T-cell (primary cell): ENCODE data around the gene ARHGEF12. TPM values are rescaled to one million over a fixed set of nuclear protein-coding genes. Genes with fewer than 3 reads are reported as not detected.
"Not testable (repeated sequence)": the region's sequence is repeated elsewhere in the genome, so short reads cannot be mapped to it uniquely, and the experiment has no call there.

ENCODE experiments used
- ATAC-seq, 4 experiments: fragments of 200-7000 bp in 3 of 4; fragments of 150-1000 bp in 1 of 4; cut with Tn5 transposase; replicated peaks in 1 of 4; 1 replicate in 3 of 4; 2 replicates in 1 of 4; pipeline ENCODE4 v1.10.0; 2021; ENCODE audit warnings: moderate library complexity in 3 of 4, mild to moderate bottlenecking in 2 of 4, moderate number of reproducible peaks in 1 of 4
- CTCF ChIA-PET, 2 donors: fragments of 300-600 bp; sonication (Branson Sonifier 250); formaldehyde crosslinking; loops; one replicate each; lab custom pipeline; 2022; ENCODE audit warnings: antibody characterized with exemption in 2 of 2; lab: Charles Lee
- POLR2A ChIA-PET, 2 donors: fragments of 300-600 bp; sonication (Branson Sonifier 250); formaldehyde crosslinking; loops; one replicate each; lab custom pipeline; 2022; ENCODE audit warnings: antibody characterized with exemption in 2 of 2; lab: Charles Lee
- DNase-seq, 35 experiments: peaks; one replicate each; pipeline versions ENCODE4 v3.0.0 to v3.0.0-alpha.2; 2013 to 2023
- H3K27ac ChIP-seq: one replicate; pipeline ENCODE4 v1.5.1; 2013; ENCODE audit warnings: low read length
- H3K27me3 ChIP-seq, 2 experiments: replicated peaks in 1 of 2; 1 replicate in 1 of 2; 2 replicates in 1 of 2; pipeline versions ENCODE4 v1.6.1 to v1.7.0; 2013; ENCODE audit warnings: low read length in 1 of 2, mixed read lengths in 1 of 2; ENCODE audit not compliant: control insufficient read depth in 2 of 2, insufficient read depth in 2 of 2; ENCODE audit errors: extremely low read depth in 1 of 2
- H3K36me3 ChIP-seq, 2 donors: 1 replicate in 1 of 2; 2 replicates in 1 of 2; pipeline versions ENCODE4 v1.6.1 to v1.7.0; 2013; ENCODE audit warnings: low read length in 1 of 2; ENCODE audit not compliant: control insufficient read depth in 2 of 2, insufficient read depth in 1 of 2; ENCODE audit errors: extremely low read depth in 1 of 2
- H3K4me1 ChIP-seq, 2 experiments: 1 replicate in 1 of 2; 2 replicates in 1 of 2; pipeline versions ENCODE4 v1.6.1 to v1.7.0; 2013; ENCODE audit warnings: low read length in 2 of 2, mixed read lengths in 1 of 2; ENCODE audit not compliant: insufficient read depth in 2 of 2, control insufficient read depth in 1 of 2; ENCODE audit errors: extremely low read depth in 1 of 2
- H3K4me3 ChIP-seq, 2 donors: 1 replicate in 1 of 2; 2 replicates in 1 of 2; pipeline versions ENCODE4 v1.5.1 to v1.7.0; 2013; ENCODE audit warnings: mild to moderate bottlenecking in 2 of 2, low read length in 1 of 2, moderate library complexity in 1 of 2; ENCODE audit not compliant: control insufficient read depth in 1 of 2; ENCODE audit errors: extremely low read depth in 1 of 2
- H3K9me3 ChIP-seq: 2 replicates; pipeline ENCODE4 v1.7.0; 2013
- H3K27ac Mint-ChIP-seq, 2 donors: one replicate each; pipeline ENCODE4 v1.8.0; 2020 to 2021; ENCODE audit warnings: mild to moderate bottlenecking in 2 of 2, mixed read lengths in 2 of 2
- H3K27me3 Mint-ChIP-seq, 2 donors: one replicate each; pipeline ENCODE4 v1.8.0; 2021 to 2022; ENCODE audit warnings: mixed read lengths in 2 of 2
- H3K36me3 Mint-ChIP-seq: one replicate; pipeline ENCODE4 v1.8.0; 2021; ENCODE audit warnings: mixed read lengths
- H3K4me1 Mint-ChIP-seq, 3 donors: one replicate each; pipeline ENCODE4 v1.8.0; 2020 to 2022; ENCODE audit warnings: mixed read lengths in 3 of 3, mild to moderate bottlenecking in 1 of 3
- H3K4me3 Mint-ChIP-seq, 3 donors: one replicate each; pipeline ENCODE4 v1.8.0; 2020 to 2022; ENCODE audit warnings: mild to moderate bottlenecking in 3 of 3, mixed read lengths in 3 of 3, moderate library complexity in 3 of 3
- H3K9me3 Mint-ChIP-seq, 3 donors: one replicate each; pipeline ENCODE4 v1.8.0; 2020 to 2022; ENCODE audit warnings: mixed read lengths in 3 of 3
- WGBS: methylation state at CpG from one replicate; pipeline ENCODE4 v1.1.5; 2013; ENCODE audit warnings: missing lambda C conversion rate; ENCODE audit not compliant: insufficient coverage; 5-methylcytosine and 5-hydroxymethylcytosine counted together
- total RNA-seq, 35 experiments: library from RNA in 6 of 35; stranded (reverse) in 6 of 35; fragments of 120-200 nt in 1 of 35; gene quantifications; one replicate each; pipeline versions ENCODE4 v1.2.1 to v1.2.4 and lab custom pipeline; 2013 to 2026

ARHGEF12 gene
- total RNA-seq, 5 donors from 2014 or later (not counting 1 experiment from before 2014, with no cell fraction given): 4.8 to 12.8 (median 8.0) TPM

- peaks cover 56 to 69% of the 10 kb centered on the region in 2 donors for H3K27me3 Mint-ChIP-seq
- DNase-seq, H3K9me3 Mint-ChIP-seq, H3K36me3 Mint-ChIP-seq, ATAC-seq, H3K4me3 Mint-ChIP-seq, H3K4me1 ChIP-seq, H3K27ac Mint-ChIP-seq, H3K9me3 ChIP-seq, H3K27ac ChIP-seq, H3K36me3 ChIP-seq, POLR2A ChIA-PET, H3K4me3 ChIP-seq, H3K4me1 Mint-ChIP-seq: not testable (repeated sequence)
- WGBS: no CpG with 5 or more reads among the region's 3 CpGs
- H3K27me3 ChIP-seq: peaks cover 5 to 35% of the 10 kb centered on the region in 2 experiments
- CTCF ChIA-PET: interaction anchor here in 1 of 2 donors (0.7 kb wide), 1 partner anchor 117 kb away, joined by 4 read pairs; no protein-coding TSS in a partner anchor
These were observed 167.3 kb downstream of the ARHGEF12 start for GRCh38 chr11:120503529-120503928.

DNA sequence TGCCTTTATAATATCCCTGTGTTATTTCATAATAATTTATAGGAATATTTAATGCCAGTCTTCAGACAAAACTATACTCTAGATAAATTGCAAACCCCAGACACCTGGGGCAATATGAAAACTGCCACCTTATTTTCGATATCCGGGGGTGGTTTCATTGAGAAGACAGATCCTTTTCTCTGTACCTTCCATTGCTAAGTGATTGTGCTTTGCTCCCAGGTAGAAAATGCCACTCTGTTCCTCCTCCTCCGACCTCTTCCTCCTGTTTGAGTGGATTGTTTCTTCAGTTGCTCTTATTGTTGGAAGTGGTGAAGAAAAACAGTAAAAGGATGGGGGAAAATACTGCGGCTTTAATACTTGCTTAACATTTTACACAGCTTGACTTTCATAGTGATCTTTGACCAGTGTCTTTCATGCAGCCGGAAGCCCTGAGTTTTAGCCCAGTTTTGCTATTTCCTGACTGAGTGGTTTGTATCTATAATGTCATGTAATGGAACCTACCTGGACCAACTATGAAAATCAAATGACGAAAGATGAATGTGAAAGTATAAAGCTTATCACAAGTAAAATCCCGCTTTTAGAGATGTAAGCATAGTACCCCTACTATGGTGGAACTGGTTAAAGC, 169.7 kb downstream of the ARHGEF12 start:
- no peak overlapping the region for H3K4me3 ChIP-seq
- no peaks in the 10 kb centered on the region for H3K36me3 ChIP-seq
- H3K27ac Mint-ChIP-seq: no peak overlapping the region
- H3K27me3 Mint-ChIP-seq: peaks cover 72 to 84% of the 10 kb centered on the region in 2 donors
- DNase-seq: no peak
- POLR2A ChIA-PET: no interaction called here
- H3K9me3 Mint-ChIP-seq: no peaks in the 10 kb centered on the region
- no CpG with 5 or more reads among the region's 7 CpGs for WGBS
- H3K36me3 Mint-ChIP-seq: no peaks in the 10 kb centered on the region
- H3K4me3 Mint-ChIP-seq: no peak overlapping the region
- CTCF ChIA-PET: no interaction called here
- peaks cover 0 to 4% (median 0%) of the 10 kb centered on the region in 3 donors for H3K4me1 Mint-ChIP-seq
- H3K4me1 ChIP-seq: no peaks in the 10 kb centered on the region
- H3K9me3 ChIP-seq: no peaks in the 10 kb centered on the region
- ATAC-seq: no peak
- H3K27ac ChIP-seq: no peak overlapping the region
- peaks cover 8 to 50% of the 10 kb centered on the region in 2 experiments for H3K27me3 ChIP-seq

GRCh38 chr11:120509346-120510053, 173.3 kb downstream of the ARHGEF12 start:
- Mint-ChIP-seq H3K9me3 (no peaks in the 10 kb centered on the region), H3K27me3 (peaks cover 55 to 80% of the 10 kb centered on the region in 2 donors), H3K36me3 (no peaks in the 10 kb centered on the region), H3K27ac (no peak overlapping the region), H3K4me3 (peak overlapping the region in 1 of 3 donors; percentile 57), H3K4me1 (peaks cover 0 to 6% (median 0%) of the 10 kb centered on the region in 3 donors)
- no peaks in the 10 kb centered on the region for H3K36me3 ChIP-seq
- ChIA-PET CTCF (interaction anchor here in 1 of 2 donors (1.1 kb wide), 1 partner anchor 119 kb away, joined by 3 read pairs; no protein-coding TSS in a partner anchor), POLR2A (no interaction called here)
- H3K4me3 ChIP-seq: no peak overlapping the region
- WGBS: 100% methylated on average over 1 of the region's 7 CpGs
- H3K4me1 ChIP-seq: peaks cover 0 to 4% of the 10 kb centered on the region in 2 experiments
- no peak overlapping the region for H3K27ac ChIP-seq
- no peaks in the 10 kb centered on the region for H3K9me3 ChIP-seq
- DNase-seq (no peak), ATAC-seq (no peak)
- H3K27me3 ChIP-seq: peaks cover 5 to 60% of the 10 kb centered on the region in 2 experiments

GRCh38 chr11:120510406-120511115, 174.3 kb downstream of the ARHGEF12 start:
- ChIA-PET POLR2A (no interaction called here), CTCF (interaction anchor here in 1 of 2 donors (1.1 to 1.3 kb wide), 2 partner anchors 174 to 684 kb away, joined by 3 to 4 read pairs; no protein-coding TSS in a partner anchor)
- Histone ChIP-seq H3K4me1 (peaks cover 0 to 4% of the 10 kb centered on the region in 2 experiments), H3K4me3 (no peak overlapping the region), H3K9me3 (no peaks in the 10 kb centered on the region), H3K27ac (no peak overlapping the region), H3K36me3 (no peaks in the 10 kb centered on the region), H3K27me3 (peaks cover 5 to 64% of the 10 kb centered on the region in 2 experiments)
- ATAC-seq (no peak), DNase-seq (no peak)
- WGBS: 75% methylated on average over 17 of the region's 20 CpGs
- Mint-ChIP-seq H3K27ac (peak overlapping the region in 1 of 2 donors; percentile 63), H3K4me3 (peak overlapping the region in 2 of 3 donors; percentile 57 to 59), H3K36me3 (no peaks in the 10 kb centered on the region), H3K27me3 (peaks cover 59 to 79% of the 10 kb centered on the region in 2 donors), H3K9me3 (no peaks in the 10 kb centered on the region), H3K4me1 (peaks cover 0 to 6% (median 0%) of the 10 kb centered on the region in 3 donors)

DNA sequence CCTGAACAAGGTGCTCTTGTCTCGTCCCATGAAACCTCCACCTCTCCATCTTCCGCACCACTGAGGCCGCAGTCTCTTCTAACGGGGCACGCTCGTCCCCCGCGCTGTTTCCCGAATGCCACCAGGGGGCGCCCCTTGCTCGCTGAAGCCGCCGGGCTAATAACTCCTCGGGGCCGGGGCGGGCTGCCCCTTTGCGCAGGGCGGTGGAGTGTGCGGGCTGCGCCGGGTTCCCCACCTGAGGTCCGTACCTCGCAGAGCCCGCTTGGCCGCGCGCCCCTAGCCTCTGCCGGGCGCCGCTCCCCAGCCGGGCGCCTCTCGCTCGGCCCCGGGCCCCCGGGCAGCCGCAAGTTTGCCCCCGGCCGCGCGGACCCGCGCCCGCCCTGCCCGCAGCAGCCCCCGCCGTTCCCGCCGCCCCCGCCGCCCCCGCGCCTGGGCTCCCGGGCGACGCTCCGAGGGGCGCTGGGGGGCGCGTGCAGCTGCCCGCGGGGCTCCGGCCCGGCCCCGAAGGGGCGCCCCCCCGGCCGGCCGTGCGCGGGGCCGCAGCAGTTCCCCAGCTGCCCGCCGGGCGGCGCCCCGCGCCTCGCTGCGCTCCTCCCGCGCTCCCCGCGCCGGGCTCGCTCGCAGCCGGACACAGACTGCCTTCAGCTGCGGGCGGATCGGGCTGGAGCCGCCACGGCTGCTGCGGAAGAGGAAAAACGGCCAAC, 175.1 kb downstream of the ARHGEF12 start, which contains the start of gene GRIK4:
Gene GRIK4 (plus strand): TSS at position 633 of the 704 bp plus-strand sequence. CDS start 148,571 bp downstream, outside the sequence.
- Mint-ChIP-seq H3K27ac (peak within 1 kb of the TSS in 1 of 2 donors; percentile 63), H3K27me3 (peaks cover 59 to 81% of the 10 kb centered on the region in 2 donors), H3K36me3 (no peaks in the 10 kb centered on the region), H3K4me3 (peak within 1 kb of the TSS; percentile 18 to 59 (median 57)), H3K9me3 (no peaks in the 10 kb centered on the region), H3K4me1 (peaks cover 0 to 6% (median 2%) of the 10 kb centered on the region in 3 donors)
- POLR2A ChIA-PET: no interaction called here
- H3K27me3 ChIP-seq: peaks cover 3 to 70% of the 10 kb centered on the region in 2 experiments
- no peaks in the 10 kb centered on the region for H3K9me3 ChIP-seq
- 1% methylated on average over 89 of the region's 95 CpGs for WGBS
- H3K4me1 ChIP-seq: peaks cover 0 to 4% of the 10 kb centered on the region in 2 experiments
- H3K36me3 ChIP-seq: no peaks in the 10 kb centered on the region
- CTCF ChIA-PET: interaction anchor here in 1 of 2 donors (1.1 to 1.3 kb wide), 2 partner anchors 174 to 683 kb away, joined by 3 to 4 read pairs; no protein-coding TSS in a partner anchor
- H3K4me3 ChIP-seq: no peak within 1 kb of the TSS
- ATAC-seq (peak; percentile 77 to 80 (median 78)), DNase-seq (peak; percentile 4 to 75 (median 59))
- no peak within 1 kb of the TSS for H3K27ac ChIP-seq
